ENCODE data around the gene B3GNT4. TPM values are rescaled to one million over a fixed set of nuclear protein-coding genes. Genes with fewer than 3 reads are reported as not detected.
"Not testable (repeated sequence)": the region's sequence is repeated elsewhere in the genome, so short reads cannot be mapped to it uniquely, and the experiment has no call there.

Gene B3GNT4
- total RNA-seq, 2 experiments from 2014 or later, result not detected

DNA sequence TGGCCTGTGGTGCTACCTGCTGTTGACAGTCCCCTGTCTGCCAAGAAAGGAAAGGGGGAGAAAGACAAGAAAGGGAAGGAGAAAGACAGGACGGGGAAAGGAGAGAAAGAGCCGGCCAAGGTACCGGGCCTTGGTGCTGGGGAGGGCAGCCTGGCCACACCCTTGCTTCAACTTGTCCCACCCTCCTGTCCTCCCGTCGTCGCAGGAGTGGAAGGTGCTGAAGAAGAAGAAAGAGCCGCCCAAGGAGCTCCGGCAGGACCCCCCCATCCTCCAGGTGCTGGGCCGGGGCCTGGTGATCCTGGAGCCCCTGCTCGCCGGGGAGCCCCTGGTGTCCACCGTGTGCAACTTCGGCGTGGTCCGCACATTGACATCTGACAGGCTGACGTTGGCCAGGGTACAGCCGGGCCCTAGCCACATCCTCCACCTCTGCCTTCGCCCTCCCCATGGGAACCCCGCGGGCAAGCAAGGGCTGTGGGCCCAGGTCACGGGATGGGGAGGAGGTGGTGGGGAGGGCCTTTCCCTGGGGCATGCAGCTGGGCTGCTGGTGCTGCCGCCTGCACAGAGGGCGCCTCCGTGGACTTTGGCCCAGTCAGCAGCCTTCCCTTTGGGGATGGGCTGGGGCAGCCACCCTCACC lies 2.9 kb upstream of the B3GNT4 start:
- H3K9me3 ChIP-seq (ENCODE audit: low read length), result no peaks in the 10 kb centered on the region
- ChIA-PET POLR2A (no interaction called here), CTCF (ENCODE audit: unreplicated experiment) (no interaction called here)
- no peak for TF ChIP-seq EZH2phosphoT487 (IDR thresholded peaks at IDR 0.05; ENCODE audit: borderline replicate concordance, low read depth, low read length)
- TF ChIP-seq, protein P1, sequence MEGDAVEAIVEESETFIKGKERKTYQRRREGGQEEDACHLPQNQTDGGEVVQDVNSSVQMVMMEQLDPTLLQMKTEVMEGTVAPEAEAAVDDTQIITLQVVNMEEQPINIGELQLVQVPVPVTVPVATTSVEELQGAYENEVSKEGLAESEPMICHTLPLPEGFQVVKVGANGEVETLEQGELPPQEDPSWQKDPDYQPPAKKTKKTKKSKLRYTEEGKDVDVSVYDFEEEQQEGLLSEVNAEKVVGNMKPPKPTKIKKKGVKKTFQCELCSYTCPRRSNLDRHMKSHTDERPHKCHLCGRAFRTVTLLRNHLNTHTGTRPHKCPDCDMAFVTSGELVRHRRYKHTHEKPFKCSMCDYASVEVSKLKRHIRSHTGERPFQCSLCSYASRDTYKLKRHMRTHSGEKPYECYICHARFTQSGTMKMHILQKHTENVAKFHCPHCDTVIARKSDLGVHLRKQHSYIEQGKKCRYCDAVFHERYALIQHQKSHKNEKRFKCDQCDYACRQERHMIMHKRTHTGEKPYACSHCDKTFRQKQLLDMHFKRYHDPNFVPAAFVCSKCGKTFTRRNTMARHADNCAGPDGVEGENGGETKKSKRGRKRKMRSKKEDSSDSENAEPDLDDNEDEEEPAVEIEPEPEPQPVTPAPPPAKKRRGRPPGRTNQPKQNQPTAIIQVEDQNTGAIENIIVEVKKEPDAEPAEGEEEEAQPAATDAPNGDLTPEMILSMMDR (conservative IDR thresholded peaks at IDR 0.05; ENCODE audit: low read length), result no peak
- no peaks in the 10 kb centered on the region for H3K9me2 ChIP-seq (ENCODE audit: insufficient read depth, low read length)
- H3K4me2 ChIP-seq (ENCODE audit: low read length), result no peak overlapping the region
- no peak overlapping the region for H2AFZ ChIP-seq (ENCODE audit: low read length)
- no peak overlapping the region for H3K27ac ChIP-seq (ENCODE audit: low read depth, low read length, poor library complexity, severe bottlenecking)
- no TSS peak for BruUV-seq (replicated peaks)
- DNase-seq (ENCODE audit: low spot score), result no peak
- H3K4me1 ChIP-seq (ENCODE audit: insufficient read depth, low read length, poor library complexity, severe bottlenecking), result peaks cover 4% of the 10 kb centered on the region
- H3K4me3 ChIP-seq (ENCODE audit: low read depth, low read length, poor library complexity, severe bottlenecking), result no peak overlapping the region
- intact Hi-C loops (cut with micrococcal nuclease; ENCODE audit: unreplicated experiment), result no loop called here
- H4K20me1 ChIP-seq (ENCODE audit: insufficient read depth, low read length), result no peaks in the 10 kb centered on the region; the same call in 1 of the 2 replicates
- no peaks in the 10 kb centered on the region for H3K36me3 ChIP-seq (ENCODE audit: insufficient read depth, low read length)
- no peaks in the 10 kb centered on the region for H3K79me2 ChIP-seq (ENCODE audit: insufficient read depth, low read depth, low read length)

DNA sequence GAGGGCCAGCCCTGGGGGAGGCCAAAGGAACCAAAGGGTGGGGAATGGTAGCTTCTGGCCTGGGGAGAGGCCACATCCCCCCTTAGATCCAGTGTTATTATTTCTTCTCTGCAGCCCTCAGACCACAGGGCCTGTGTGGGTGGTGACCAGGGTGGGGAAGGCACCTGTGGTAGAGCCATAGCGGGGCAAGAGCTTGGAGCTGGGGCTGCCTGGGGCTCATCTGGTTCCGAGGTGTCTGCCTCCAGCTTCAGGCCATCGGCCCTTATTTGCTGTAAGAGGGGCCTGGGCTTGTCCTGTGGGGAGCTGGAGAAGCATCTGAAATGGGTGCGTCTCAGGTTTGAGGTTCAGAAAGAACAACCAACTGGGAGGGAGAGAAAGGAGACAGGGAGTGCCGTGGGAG lies 2.1 kb upstream of the B3GNT4 start:
- H2AFZ ChIP-seq (ENCODE audit: low read length), result no peak overlapping the region
- H3K27ac ChIP-seq (ENCODE audit: low read depth, low read length, poor library complexity, severe bottlenecking), result no peak overlapping the region
- POLR2A ChIA-PET, result interaction anchor here (0.5 to 0.9 kb wide), 2 partner anchors 8 to 21 kb away, joined by 3 read pairs; no protein-coding TSS in a partner anchor
- intact Hi-C loops (cut with micrococcal nuclease; ENCODE audit: unreplicated experiment), result no loop called here
- CTCF ChIA-PET (ENCODE audit: unreplicated experiment), result no interaction called here
- H3K36me3 ChIP-seq (ENCODE audit: insufficient read depth, low read length), result 0 out of 2 replicates have a peak, but pooled peaks cover 2% of the 10 kb centered on the region
- no peaks in the 10 kb centered on the region; the same call in 1 of the 2 replicates for H4K20me1 ChIP-seq (ENCODE audit: insufficient read depth, low read length)
- DNase-seq (ENCODE audit: low spot score), result no peak
- H3K4me3 ChIP-seq (ENCODE audit: low read depth, low read length, poor library complexity, severe bottlenecking), result no peak overlapping the region
- no peaks in the 10 kb centered on the region for H3K9me2 ChIP-seq (ENCODE audit: insufficient read depth, low read length)
- no TSS peak for BruUV-seq (replicated peaks)
- H3K4me2 ChIP-seq (ENCODE audit: low read length), result no peak overlapping the region
- TF ChIP-seq EZH2phosphoT487 (IDR thresholded peaks at IDR 0.05; ENCODE audit: borderline replicate concordance, low read depth, low read length), result no peak
- TF ChIP-seq, protein P1 (conservative IDR thresholded peaks at IDR 0.05; ENCODE audit: low read length), result no peak
- H3K9me3 ChIP-seq (ENCODE audit: low read length), result no peaks in the 10 kb centered on the region
- peaks cover 4% of the 10 kb centered on the region for H3K4me1 ChIP-seq (ENCODE audit: insufficient read depth, low read length, poor library complexity, severe bottlenecking)
- H3K79me2 ChIP-seq (ENCODE audit: insufficient read depth, low read depth, low read length), result no peaks in the 10 kb centered on the region

DNA sequence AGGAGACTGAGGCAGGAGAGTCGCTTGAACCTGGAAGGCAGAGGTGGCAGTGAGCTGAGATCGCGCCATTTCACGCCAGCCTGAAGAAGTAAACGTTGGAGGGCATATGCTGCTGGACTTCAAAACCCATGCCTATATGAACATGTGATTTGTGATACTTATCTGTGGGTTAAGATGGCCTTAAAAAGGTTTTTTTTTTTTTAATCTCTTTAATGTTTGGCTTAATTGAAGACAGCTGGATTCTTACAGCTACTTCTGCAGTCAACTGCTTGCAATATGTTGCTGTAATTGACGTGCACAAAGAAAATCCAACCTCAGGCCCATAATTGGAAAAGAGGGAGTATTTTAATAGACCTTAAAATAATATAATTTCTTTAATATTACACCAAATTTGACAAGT lies 1.5 kb upstream of the B3GNT4 start:
- Histone ChIP-seq H3K27ac (ENCODE audit: low read depth, low read length, poor library complexity, severe bottlenecking) (no peak overlapping the region), H3K4me2 (ENCODE audit: low read length) (no peak overlapping the region), H3K36me3 (ENCODE audit: insufficient read depth, low read length) (peaks cover 8% of the 10 kb centered on the region; the same call in 1 of the 2 replicates), H3K4me1 (ENCODE audit: insufficient read depth, low read length, poor library complexity, severe bottlenecking) (peaks cover 2% of the 10 kb centered on the region), H3K4me3 (ENCODE audit: low read depth, low read length, poor library complexity, severe bottlenecking) (no peak overlapping the region), H2AFZ (ENCODE audit: low read length) (no peak overlapping the region), H3K79me2 (ENCODE audit: insufficient read depth, low read depth, low read length) (no peaks in the 10 kb centered on the region), H4K20me1 (ENCODE audit: insufficient read depth, low read length) (no peaks in the 10 kb centered on the region; the same call in 1 of the 2 replicates), H3K9me3 (ENCODE audit: low read length) (no peaks in the 10 kb centered on the region), H3K9me2 (ENCODE audit: insufficient read depth, low read length) (no peaks in the 10 kb centered on the region)
- TF ChIP-seq EZH2phosphoT487 (IDR thresholded peaks at IDR 0.05; ENCODE audit: borderline replicate concordance, low read depth, low read length), result no peak
- TF ChIP-seq, protein P1 (conservative IDR thresholded peaks at IDR 0.05; ENCODE audit: low read length), result no peak
- BruUV-seq (replicated peaks), result no TSS peak
- no peak for DNase-seq (ENCODE audit: low spot score)
- ChIA-PET POLR2A (interaction anchor here (0.9 kb wide), 1 partner anchor 20 kb away, joined by 3 read pairs; no protein-coding TSS in a partner anchor), CTCF (ENCODE audit: unreplicated experiment) (no interaction called here)
- intact Hi-C loops (cut with micrococcal nuclease; ENCODE audit: unreplicated experiment), result no loop called here

DNA sequence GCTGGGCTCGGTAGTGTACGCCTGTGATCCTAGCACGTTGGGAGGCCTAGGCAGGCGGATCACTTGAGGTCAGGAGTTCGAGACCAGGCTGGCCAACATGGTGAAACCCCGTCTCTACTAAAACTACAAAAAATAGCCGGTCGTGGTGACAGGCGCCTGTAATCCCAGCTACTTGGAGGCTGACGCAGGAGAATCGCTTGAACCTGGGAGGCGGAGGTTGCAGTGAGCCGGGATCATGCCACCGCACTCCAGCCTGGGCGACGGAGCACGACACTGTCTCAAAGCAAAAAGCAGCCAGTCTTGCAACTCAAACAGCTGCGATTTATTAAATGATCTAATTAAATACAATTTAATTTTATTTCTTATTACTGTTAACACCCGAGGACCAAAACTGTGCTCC lies 698 bp upstream of the B3GNT4 start:
- DNase-seq (ENCODE audit: low spot score); CTCF ChIA-PET (ENCODE audit: unreplicated experiment); H3K9me3 ChIP-seq (ENCODE audit: low read length); POLR2A ChIA-PET; H3K9me2 ChIP-seq (ENCODE audit: insufficient read depth, low read length); intact Hi-C loops (cut with micrococcal nuclease; ENCODE audit: unreplicated experiment); H4K20me1 ChIP-seq (ENCODE audit: insufficient read depth, low read length); H3K27ac ChIP-seq (ENCODE audit: low read depth, low read length, poor library complexity, severe bottlenecking); H3K4me1 ChIP-seq (ENCODE audit: insufficient read depth, low read length, poor library complexity, severe bottlenecking); H3K4me3 ChIP-seq (ENCODE audit: low read depth, low read length, poor library complexity, severe bottlenecking); H3K79me2 ChIP-seq (ENCODE audit: insufficient read depth, low read depth, low read length); H2AFZ ChIP-seq (ENCODE audit: low read length); BruUV-seq (replicated peaks): not testable (repeated sequence)
- Histone ChIP-seq H3K4me2 (ENCODE audit: low read length) (peak overlapping the region; percentile 28; the same call in 1 of the 2 replicates), H3K36me3 (ENCODE audit: insufficient read depth, low read length) (peaks cover 16% of the 10 kb centered on the region; the same call in 1 of the 2 replicates)

Data from OCI-LY7 (cell line).